ENCODE measurements around the gene ZBTB40. TPM values are rescaled to one million over a fixed set of nuclear protein-coding genes. Genes with fewer than 3 reads are reported as not detected.

The ZBTB40 gene
- total RNA-seq, 1 experiment from 2014 or later, result 21.4 TPM

DNA sequence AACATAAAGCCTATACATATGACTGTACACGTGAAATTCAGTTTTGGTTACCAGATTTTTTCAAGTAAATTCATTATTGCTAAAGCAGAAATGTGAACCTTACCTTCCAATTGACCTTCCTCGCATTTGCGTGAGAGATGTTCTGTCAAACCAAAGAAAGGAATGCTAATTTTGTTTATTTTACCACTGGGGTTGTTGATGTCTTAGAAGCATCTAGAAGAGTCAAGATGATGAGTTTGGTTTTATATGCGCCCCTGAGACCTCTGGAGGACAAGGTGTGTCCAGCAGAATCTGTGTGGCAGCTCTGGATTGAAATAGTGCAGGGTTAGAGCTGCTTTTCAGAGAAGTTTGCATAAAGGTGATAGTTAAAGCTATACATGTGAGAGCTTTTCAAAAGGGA is 48.4 kb downstream of the ZBTB40 start:
- intact Hi-C loops (cut with micrococcal nuclease; ENCODE audit: unreplicated experiment), result no loop called here
- Histone ChIP-seq H3K27me3 (ENCODE audit: insufficient read depth, low read depth) (no peaks in the 10 kb centered on the region), H3F3A (ENCODE audit: insufficient read depth, low read depth) (0 out of 2 replicates have a peak, but pooled peaks cover 3% of the 10 kb centered on the region), H4K20me1 (ENCODE audit: insufficient read depth) (no peaks in the 10 kb centered on the region), H3K36me3 (ENCODE audit: low read depth) (no peaks in the 10 kb centered on the region), H3K4me1 (replicated peaks; ENCODE audit: insufficient read depth) (no peaks in the 10 kb centered on the region), H2AFZ (no peak overlapping the region), H3K9me2 (ENCODE audit: insufficient read depth) (no peaks in the 10 kb centered on the region), H3K4me2 (no peak overlapping the region), H3K79me2 (ENCODE audit: low read depth) (no peaks in the 10 kb centered on the region), H3K27ac (no peak overlapping the region), H3K9me3 (ENCODE audit: insufficient read depth, low read depth) (no peaks in the 10 kb centered on the region), H3K4me3 (no peak overlapping the region)
- no peak for DNase-seq
- POLR2A ChIA-PET (ENCODE audit: unreplicated experiment), result no interaction called here
- TF ChIP-seq, protein P1, sequence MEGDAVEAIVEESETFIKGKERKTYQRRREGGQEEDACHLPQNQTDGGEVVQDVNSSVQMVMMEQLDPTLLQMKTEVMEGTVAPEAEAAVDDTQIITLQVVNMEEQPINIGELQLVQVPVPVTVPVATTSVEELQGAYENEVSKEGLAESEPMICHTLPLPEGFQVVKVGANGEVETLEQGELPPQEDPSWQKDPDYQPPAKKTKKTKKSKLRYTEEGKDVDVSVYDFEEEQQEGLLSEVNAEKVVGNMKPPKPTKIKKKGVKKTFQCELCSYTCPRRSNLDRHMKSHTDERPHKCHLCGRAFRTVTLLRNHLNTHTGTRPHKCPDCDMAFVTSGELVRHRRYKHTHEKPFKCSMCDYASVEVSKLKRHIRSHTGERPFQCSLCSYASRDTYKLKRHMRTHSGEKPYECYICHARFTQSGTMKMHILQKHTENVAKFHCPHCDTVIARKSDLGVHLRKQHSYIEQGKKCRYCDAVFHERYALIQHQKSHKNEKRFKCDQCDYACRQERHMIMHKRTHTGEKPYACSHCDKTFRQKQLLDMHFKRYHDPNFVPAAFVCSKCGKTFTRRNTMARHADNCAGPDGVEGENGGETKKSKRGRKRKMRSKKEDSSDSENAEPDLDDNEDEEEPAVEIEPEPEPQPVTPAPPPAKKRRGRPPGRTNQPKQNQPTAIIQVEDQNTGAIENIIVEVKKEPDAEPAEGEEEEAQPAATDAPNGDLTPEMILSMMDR (conservative IDR thresholded peaks at IDR 0.05), result no peak
- no peak for TF ChIP-seq EZH2 (IDR thresholded peaks at IDR 0.05; ENCODE audit: low read depth)
- CTCF ChIA-PET, result no interaction called here
- no TSS peak for BruUV-seq (replicated peaks)

DNA sequence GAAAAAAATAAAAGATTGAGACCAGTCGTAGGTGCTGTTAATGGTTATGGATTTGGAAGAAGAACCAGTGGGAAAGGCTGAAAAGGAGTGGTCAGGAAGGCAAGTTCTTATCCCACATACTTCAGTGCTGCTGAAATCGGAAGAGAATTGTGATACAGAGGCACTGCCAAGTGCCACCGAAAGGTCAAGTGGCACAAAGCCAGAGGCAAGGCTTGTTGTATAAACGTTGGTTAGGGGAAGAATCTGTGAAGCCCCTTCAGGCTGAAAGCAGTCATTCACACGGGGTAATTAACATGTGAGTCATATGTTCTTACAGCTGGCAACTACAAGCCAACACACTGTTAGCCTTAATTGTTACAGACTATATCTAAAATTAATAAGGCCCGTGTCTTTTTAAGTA is 48.8 kb downstream of the ZBTB40 start:
- no peak overlapping the region for H3K4me2 ChIP-seq
- TF ChIP-seq, protein P1 (conservative IDR thresholded peaks at IDR 0.05), result no peak
- no peak for TF ChIP-seq EZH2 (IDR thresholded peaks at IDR 0.05; ENCODE audit: low read depth)
- CTCF ChIA-PET, result no interaction called here

DNA sequence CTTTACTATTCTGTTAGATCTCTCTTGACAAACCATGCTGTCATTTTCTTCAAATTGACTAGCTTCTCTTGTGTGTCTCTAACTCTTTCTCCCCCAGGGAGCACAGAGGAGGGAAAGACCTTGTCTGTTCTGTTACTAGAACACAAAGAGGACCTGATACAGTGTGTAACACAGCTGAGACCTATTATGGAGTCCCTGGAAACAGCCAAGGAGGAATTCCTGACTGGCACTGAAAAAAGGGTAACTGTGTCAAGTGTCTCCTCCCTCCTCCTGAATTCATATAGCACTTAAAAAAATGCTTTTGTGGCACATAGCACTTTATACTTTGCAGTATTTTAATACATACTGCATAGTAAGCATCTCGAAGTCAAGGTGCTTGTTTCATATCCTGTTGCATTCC is 50.6 kb downstream of the ZBTB40 start:
- no TSS peak for BruUV-seq (replicated peaks)
- CTCF ChIA-PET, result no interaction called here

More for the DNA sequence above, 48.8 kb downstream of the ZBTB40 start:
- no peak for DNase-seq
- intact Hi-C loops (cut with micrococcal nuclease; ENCODE audit: unreplicated experiment), result no loop called here
- BruUV-seq (replicated peaks), result no TSS peak
- no peak overlapping the region for H3K27ac ChIP-seq
- no peak overlapping the region for H3K4me3 ChIP-seq
- H3F3A ChIP-seq (ENCODE audit: insufficient read depth, low read depth), result 0 out of 2 replicates have a peak, but pooled peaks cover 3% of the 10 kb centered on the region
- H3K4me1 ChIP-seq (replicated peaks; ENCODE audit: insufficient read depth), result no peaks in the 10 kb centered on the region
- H3K27me3 ChIP-seq (ENCODE audit: insufficient read depth, low read depth), result no peaks in the 10 kb centered on the region
- H2AFZ ChIP-seq, result no peak overlapping the region
- no peaks in the 10 kb centered on the region for H3K36me3 ChIP-seq (ENCODE audit: low read depth)
- no peaks in the 10 kb centered on the region for H3K9me3 ChIP-seq (ENCODE audit: insufficient read depth, low read depth)
- POLR2A ChIA-PET (ENCODE audit: unreplicated experiment), result no interaction called here
- H4K20me1 ChIP-seq (ENCODE audit: insufficient read depth), result no peaks in the 10 kb centered on the region
- no peaks in the 10 kb centered on the region for H3K79me2 ChIP-seq (ENCODE audit: low read depth)
- no peaks in the 10 kb centered on the region for H3K9me2 ChIP-seq (ENCODE audit: insufficient read depth)

More for the DNA sequence above, 50.6 kb downstream of the ZBTB40 start:
- intact Hi-C loops (cut with micrococcal nuclease; ENCODE audit: unreplicated experiment), result no loop called here
- H3K27ac ChIP-seq, result no peak overlapping the region
- H3K36me3 ChIP-seq (ENCODE audit: low read depth), result no peaks in the 10 kb centered on the region
- DNase-seq, result no peak
- 0 out of 2 replicates have a peak, but pooled peaks cover 3% of the 10 kb centered on the region for H3F3A ChIP-seq (ENCODE audit: insufficient read depth, low read depth)
- no peaks in the 10 kb centered on the region for H3K9me3 ChIP-seq (ENCODE audit: insufficient read depth, low read depth)
- H3K79me2 ChIP-seq (ENCODE audit: low read depth), result no peaks in the 10 kb centered on the region
- H3K4me3 ChIP-seq, result no peak overlapping the region
- no peak overlapping the region for H3K4me2 ChIP-seq
- POLR2A ChIA-PET (ENCODE audit: unreplicated experiment), result no interaction called here
- no peak overlapping the region for H2AFZ ChIP-seq
- TF ChIP-seq, protein P1 (conservative IDR thresholded peaks at IDR 0.05), result no peak
- TF ChIP-seq EZH2 (IDR thresholded peaks at IDR 0.05; ENCODE audit: low read depth), result no peak
- H3K4me1 ChIP-seq (replicated peaks; ENCODE audit: insufficient read depth), result no peaks in the 10 kb centered on the region
- H3K27me3 ChIP-seq (ENCODE audit: insufficient read depth, low read depth), result no peaks in the 10 kb centered on the region
- no peaks in the 10 kb centered on the region for H3K9me2 ChIP-seq (ENCODE audit: insufficient read depth)
- H4K20me1 ChIP-seq (ENCODE audit: insufficient read depth), result no peaks in the 10 kb centered on the region
